Cardiac fibroblast (primary cell): ENCODE measurements around the gene ENOX1.

Source experiments
- DNase-seq, 2 donors: peaks; one replicate each; pipeline versions ENCODE4 v3.0.0 to v3.0.0-alpha.2; 2010; ENCODE audit warnings: low read depth in 2 of 2
- H3K4me3 ChIP-seq, 2 donors: replicated peaks in 1 of 2; 1 replicate in 1 of 2; 2 replicates in 1 of 2; pipeline ENCODE4 v1.5.1; 2011; ENCODE audit warnings: low read depth in 2 of 2, low read length in 2 of 2, mild to moderate bottlenecking in 2 of 2, moderate library complexity in 1 of 2
- CTCF ChIP-seq: IDR thresholded peaks from one replicate; pipeline ENCODE4 v1.5.1; 2011; ENCODE audit warnings: low read depth, mild to moderate bottlenecking, low read length, inconsistent platforms

Gene ENOX1

GRCh38 chr13:43293008-43293407 is 493.8 kb downstream of the ENOX1 start:
- DNase-seq, result peak in 1 of 2 donors; percentile 6
- H3K4me3 ChIP-seq, result no peak overlapping the region
- no peak for TF ChIP-seq CTCF

- TF ChIP-seq CTCF, result no peak
- DNase-seq, result no peak
- no peak overlapping the region for H3K4me3 ChIP-seq
Observed at GRCh38 chr13:43291287-43292060, 495.3 kb downstream of the ENOX1 start.

GRCh38 chr13:43289470-43290255 is 497.1 kb downstream of the ENOX1 start:
- DNase-seq, result peak; percentile 22 to 25
- TF ChIP-seq CTCF, result no peak
- H3K4me3 ChIP-seq, result no peak overlapping the region

GRCh38 chr13:43286751-43287150 is 500.0 kb downstream of the ENOX1 start:
- no peak for TF ChIP-seq CTCF
- no peak overlapping the region for H3K4me3 ChIP-seq
- no peak for DNase-seq

GRCh38 chr13:43285933-43286597 is 500.7 kb downstream of the ENOX1 start:
- peak; percentile 19 to 36 for DNase-seq
- no peak for TF ChIP-seq CTCF
- H3K4me3 ChIP-seq, result no peak overlapping the region

GRCh38 chr13:43284162-43284561 is 502.6 kb downstream of the ENOX1 start:
- DNase-seq, result peak; percentile 21 to 74
- no peak for TF ChIP-seq CTCF
- H3K4me3 ChIP-seq, result no peak overlapping the region
